ENCODE data around the gene EIF5A2.

DNA sequence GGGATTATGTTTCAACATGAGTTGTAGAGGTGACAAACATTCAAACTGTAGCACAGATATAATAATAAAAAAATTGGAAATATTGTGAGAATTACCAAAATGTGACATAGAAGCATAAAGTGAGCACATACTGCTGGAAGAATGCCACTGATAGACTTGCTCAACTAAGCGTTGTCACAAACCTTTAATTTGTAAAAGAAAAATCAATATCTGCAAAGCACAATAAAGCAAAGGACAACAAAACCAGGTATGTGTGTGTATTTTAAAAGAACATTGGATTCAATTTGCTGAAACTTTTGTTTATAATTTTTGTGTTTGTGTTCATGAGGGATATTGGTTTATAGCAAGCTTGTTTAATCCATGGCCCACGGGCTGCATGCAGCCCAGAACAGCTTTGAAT, 40.8 kb upstream of the EIF5A2 start:
- no peak for TF ChIP-seq POLR2AphosphoS5 (IDR thresholded peaks at IDR 0.05; ENCODE audit: borderline replicate concordance, low read depth, low read length)
- no peak for TF ChIP-seq EZH2 (IDR thresholded peaks at IDR 0.05)
